ENCODE measurements around the gene TCAIM.

Gene TCAIM

DNA sequence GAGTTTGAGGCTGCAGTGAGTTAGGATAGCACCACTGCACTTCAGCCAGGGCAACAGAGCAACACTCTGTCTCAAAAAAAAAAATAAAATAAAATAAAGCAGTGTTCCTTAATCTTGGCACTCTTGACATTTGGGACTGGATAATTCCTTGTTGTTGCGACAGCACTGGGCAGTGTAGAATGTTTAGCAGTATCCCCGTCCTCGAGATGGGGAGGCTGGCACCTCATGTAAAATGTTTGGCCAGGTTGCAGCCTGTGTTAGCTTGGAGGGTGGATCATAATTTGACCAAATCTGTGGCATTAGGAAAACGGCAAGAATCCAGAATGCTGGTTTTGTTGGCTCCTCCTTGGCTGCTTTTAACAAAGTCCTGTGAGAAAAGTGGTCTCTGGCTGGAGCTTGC lies 91.9 kb downstream of the TCAIM start:
- no peak overlapping the region for H3K9ac ChIP-seq
- no peaks in the 10 kb centered on the region for H3K36me3 ChIP-seq (ENCODE audit: insufficient read depth)
- H3K79me2 ChIP-seq (ENCODE audit: insufficient read depth, low read depth), result no peaks in the 10 kb centered on the region
- H3K27ac ChIP-seq, result no peak overlapping the region
- H3K4me2 ChIP-seq, result no peak overlapping the region
- no peak overlapping the region for H2AFZ ChIP-seq (ENCODE audit: low read depth)
- TF ChIP-seq, protein P1, sequence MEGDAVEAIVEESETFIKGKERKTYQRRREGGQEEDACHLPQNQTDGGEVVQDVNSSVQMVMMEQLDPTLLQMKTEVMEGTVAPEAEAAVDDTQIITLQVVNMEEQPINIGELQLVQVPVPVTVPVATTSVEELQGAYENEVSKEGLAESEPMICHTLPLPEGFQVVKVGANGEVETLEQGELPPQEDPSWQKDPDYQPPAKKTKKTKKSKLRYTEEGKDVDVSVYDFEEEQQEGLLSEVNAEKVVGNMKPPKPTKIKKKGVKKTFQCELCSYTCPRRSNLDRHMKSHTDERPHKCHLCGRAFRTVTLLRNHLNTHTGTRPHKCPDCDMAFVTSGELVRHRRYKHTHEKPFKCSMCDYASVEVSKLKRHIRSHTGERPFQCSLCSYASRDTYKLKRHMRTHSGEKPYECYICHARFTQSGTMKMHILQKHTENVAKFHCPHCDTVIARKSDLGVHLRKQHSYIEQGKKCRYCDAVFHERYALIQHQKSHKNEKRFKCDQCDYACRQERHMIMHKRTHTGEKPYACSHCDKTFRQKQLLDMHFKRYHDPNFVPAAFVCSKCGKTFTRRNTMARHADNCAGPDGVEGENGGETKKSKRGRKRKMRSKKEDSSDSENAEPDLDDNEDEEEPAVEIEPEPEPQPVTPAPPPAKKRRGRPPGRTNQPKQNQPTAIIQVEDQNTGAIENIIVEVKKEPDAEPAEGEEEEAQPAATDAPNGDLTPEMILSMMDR (conservative IDR thresholded peaks at IDR 0.05; ENCODE audit: low read depth, low read length), result no peak
- no peaks in the 10 kb centered on the region for H3K27me3 ChIP-seq (ENCODE audit: insufficient read depth, low read depth)
- H3K4me3 ChIP-seq (IDR thresholded peaks at IDR 0.05; ENCODE audit: insufficient read depth, low read depth, low read length), result no peak overlapping the region
- H3K4me1 ChIP-seq (ENCODE audit: low read depth, poor library complexity, severe bottlenecking), result no peaks in the 10 kb centered on the region
- H4K20me1 ChIP-seq (ENCODE audit: insufficient read depth), result no peaks in the 10 kb centered on the region

DNA sequence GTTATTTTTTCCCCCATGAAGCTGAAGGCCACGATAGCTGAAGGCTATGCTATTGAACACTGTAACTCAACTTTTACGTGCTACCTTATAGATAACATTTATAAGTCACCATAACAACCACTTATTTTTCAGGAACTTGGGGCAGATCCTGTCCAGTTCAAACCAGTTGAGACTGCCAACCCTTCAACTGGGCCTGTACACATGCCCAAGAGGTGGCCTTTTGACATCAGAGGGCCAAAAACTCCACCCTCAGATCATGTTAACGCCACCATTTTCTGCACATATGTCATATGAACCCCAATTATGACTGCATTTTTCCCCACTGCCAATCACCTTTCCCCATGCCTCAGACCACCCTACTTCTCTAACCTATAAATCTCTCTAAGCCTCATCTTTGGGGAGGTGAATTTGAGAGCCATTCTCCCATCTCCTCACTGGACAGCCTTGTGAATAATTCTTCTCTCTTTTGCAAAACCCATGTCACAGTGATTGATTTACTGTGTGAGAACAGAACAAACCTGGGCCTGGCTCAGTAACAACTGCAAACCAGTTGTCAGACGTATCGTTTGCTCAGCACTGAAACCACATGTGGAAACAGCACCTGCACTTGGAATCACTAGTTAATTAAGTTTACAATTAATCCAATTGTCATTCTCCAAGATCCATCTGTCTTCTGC lies 96.4 kb downstream of the TCAIM start:
- Histone ChIP-seq H3K9ac (no peak overlapping the region), H3K79me2 (ENCODE audit: insufficient read depth, low read depth) (no peaks in the 10 kb centered on the region), H3K27me3 (ENCODE audit: insufficient read depth, low read depth) (no peaks in the 10 kb centered on the region), H4K20me1 (ENCODE audit: insufficient read depth) (no peaks in the 10 kb centered on the region), H3K27ac (no peak overlapping the region), H2AFZ (ENCODE audit: low read depth) (no peak overlapping the region), H3K4me1 (ENCODE audit: low read depth, poor library complexity, severe bottlenecking) (peaks cover 8% of the 10 kb centered on the region), H3K4me3 (IDR thresholded peaks at IDR 0.05; ENCODE audit: insufficient read depth, low read depth, low read length) (no peak overlapping the region), H3K36me3 (ENCODE audit: insufficient read depth) (no peaks in the 10 kb centered on the region), H3K4me2 (no peak overlapping the region)
- TF ChIP-seq, protein P1 (conservative IDR thresholded peaks at IDR 0.05; ENCODE audit: low read depth, low read length), result no peak

DNA sequence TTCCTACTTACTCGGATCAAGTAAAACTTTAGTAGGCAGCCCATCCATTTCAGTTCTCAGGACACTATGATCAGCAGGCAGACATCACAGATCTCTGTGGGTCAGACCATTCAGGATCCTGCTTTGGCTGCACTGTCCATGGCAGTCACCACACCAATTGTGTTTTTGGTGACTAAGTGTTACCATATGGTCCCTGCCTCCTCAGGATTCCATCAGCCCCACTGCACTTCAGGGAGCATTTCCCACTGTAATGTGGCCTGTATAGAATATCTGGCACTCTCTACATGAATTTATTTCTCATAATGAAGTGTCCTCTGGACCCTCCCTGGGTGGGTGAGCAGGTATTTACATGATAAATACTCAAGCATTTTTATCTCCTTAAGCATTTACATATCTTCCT lies 97.6 kb downstream of the TCAIM start:
- TF ChIP-seq, protein P1 (conservative IDR thresholded peaks at IDR 0.05; ENCODE audit: low read depth, low read length), result no peak
- H2AFZ ChIP-seq (ENCODE audit: low read depth), result no peak overlapping the region
- H3K4me3 ChIP-seq (IDR thresholded peaks at IDR 0.05; ENCODE audit: insufficient read depth, low read depth, low read length), result no peak overlapping the region
- no peaks in the 10 kb centered on the region for H4K20me1 ChIP-seq (ENCODE audit: insufficient read depth)
- no peak overlapping the region for H3K9ac ChIP-seq
- no peaks in the 10 kb centered on the region for H3K36me3 ChIP-seq (ENCODE audit: insufficient read depth)
- no peaks in the 10 kb centered on the region for H3K79me2 ChIP-seq (ENCODE audit: insufficient read depth, low read depth)
- no peak overlapping the region for H3K27ac ChIP-seq
- H3K27me3 ChIP-seq (ENCODE audit: insufficient read depth, low read depth), result no peaks in the 10 kb centered on the region
- no peak overlapping the region for H3K4me2 ChIP-seq
- H3K4me1 ChIP-seq (ENCODE audit: low read depth, poor library complexity, severe bottlenecking), result peaks cover 19% of the 10 kb centered on the region

DNA sequence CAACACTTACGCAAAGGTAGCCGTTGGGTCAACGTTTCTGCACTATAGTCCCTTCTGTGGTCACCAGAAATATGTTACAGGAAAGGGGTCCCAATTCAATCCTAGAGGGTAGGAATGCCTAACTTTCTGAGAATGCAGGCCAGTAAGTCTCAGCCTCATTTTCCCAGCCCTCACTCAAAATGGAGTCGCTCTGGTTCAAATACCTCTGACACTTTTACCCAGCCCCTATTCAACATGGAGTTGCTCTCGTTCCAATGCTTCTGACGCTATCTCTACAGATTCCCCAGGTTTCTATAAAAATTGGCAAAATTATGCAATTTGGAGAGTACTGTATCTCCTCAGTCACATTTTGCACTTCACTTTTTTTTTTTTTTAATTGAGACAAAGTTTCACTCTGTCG lies 99.2 kb downstream of the TCAIM start:
- H2AFZ ChIP-seq (ENCODE audit: low read depth), result no peak overlapping the region
- H4K20me1 ChIP-seq (ENCODE audit: insufficient read depth), result no peaks in the 10 kb centered on the region
- H3K4me1 ChIP-seq (ENCODE audit: low read depth, poor library complexity, severe bottlenecking), result peaks cover 31% of the 10 kb centered on the region
- no peak overlapping the region for H3K27ac ChIP-seq
- TF ChIP-seq, protein P1 (conservative IDR thresholded peaks at IDR 0.05; ENCODE audit: low read depth, low read length), result no peak
- H3K4me2 ChIP-seq, result no peak overlapping the region
- H3K9ac ChIP-seq, result no peak overlapping the region
- H3K4me3 ChIP-seq (IDR thresholded peaks at IDR 0.05; ENCODE audit: insufficient read depth, low read depth, low read length), result no peak overlapping the region
- H3K79me2 ChIP-seq (ENCODE audit: insufficient read depth, low read depth), result no peaks in the 10 kb centered on the region
- no peaks in the 10 kb centered on the region for H3K27me3 ChIP-seq (ENCODE audit: insufficient read depth, low read depth)
- no peaks in the 10 kb centered on the region for H3K36me3 ChIP-seq (ENCODE audit: insufficient read depth)

Measured in KMS-11 (cell line).